SK-N-SH treated with all-trans-retinoic acid at 6 μM for 48 hours (cell line): ENCODE data around the gene A3GALT2.

Experiments
- ATAC-seq: fragments of 200-7000 bp; cut with Tn5 transposase; 3 replicates; pipeline ENCODE4 v1.9.1; 2020; ENCODE audit warnings: mild to moderate bottlenecking, moderate library complexity
- BACH2 ChIP-seq: fragments of 250-450 bp; sonication (Bioruptor Pico); IDR thresholded peaks from 2 replicates; pipeline ENCODE4 v1.9.0; 2021; ENCODE audit warnings: mild to moderate bottlenecking, borderline replicate concordance
- CREB5 ChIP-seq: fragments of 250-450 bp; sonication (Bioruptor Pico); IDR thresholded peaks from 2 replicates; pipeline ENCODE4 v1.5.1; 2020; ENCODE audit warnings: low read depth, mild to moderate bottlenecking, moderate library complexity
- CSDC2 ChIP-seq: fragments of 250-450 bp; sonication (Bioruptor Pico); IDR thresholded peaks from 2 replicates; pipeline ENCODE4 v1.5.0; 2020; ENCODE audit warnings: mild to moderate bottlenecking, moderate library complexity
- CSRNP3 ChIP-seq: fragments of 250-450 bp; sonication (Bioruptor Pico); IDR thresholded peaks from 2 replicates; pipeline ENCODE4 v1.5.1; 2021; ENCODE audit warnings: mild to moderate bottlenecking, moderate library complexity
- RARB ChIP-seq: fragments of 250-450 bp; sonication (Bioruptor Pico); IDR thresholded peaks from 2 replicates; pipeline ENCODE4 v1.8.0; 2021; ENCODE audit warnings: mild to moderate bottlenecking, moderate library complexity
- SNAI2 ChIP-seq: fragments of 250-450 bp; sonication (Bioruptor Pico); IDR thresholded peaks from 2 replicates; pipeline ENCODE4 v1.5.0; 2020; ENCODE audit warnings: mild to moderate bottlenecking, moderate library complexity
- TOX ChIP-seq: fragments of 250-450 bp; sonication (Bioruptor Pico); IDR thresholded peaks from 2 replicates; pipeline ENCODE4 v1.8.0; 2021; ENCODE audit warnings: mild to moderate bottlenecking, moderate library complexity, borderline replicate concordance
- ZC3H10 ChIP-seq: fragments of 250-450 bp; sonication (Bioruptor Pico); IDR thresholded peaks from 2 replicates; pipeline ENCODE4 v1.5.1; 2021; ENCODE audit warnings: mild to moderate bottlenecking, moderate library complexity
- ZFP3 ChIP-seq: fragments of 250-450 bp; sonication (Bioruptor Pico); IDR thresholded peaks from 2 replicates; pipeline ENCODE4 v1.5.0; 2020; ENCODE audit warnings: mild to moderate bottlenecking, moderate library complexity
- ZFP30 ChIP-seq: fragments of 450-650 bp; formaldehyde crosslinking; IDR thresholded peaks from 2 replicates; pipeline ENCODE4 v1.5.0; 2022; ENCODE audit warnings: mild to moderate bottlenecking, moderate library complexity
- ZNF565 ChIP-seq: fragments of 450-650 bp; formaldehyde crosslinking; conservative IDR thresholded peaks from 2 replicates; pipeline ENCODE4 v1.5.0; 2020; ENCODE audit warnings: low read depth, mild to moderate bottlenecking, moderate library complexity
- ZNF70 ChIP-seq: fragments of 450-650 bp; formaldehyde crosslinking; IDR thresholded peaks from 2 replicates; pipeline ENCODE4 v1.5.0; 2020; ENCODE audit warnings: mild to moderate bottlenecking, moderate library complexity
- ZNF8 ChIP-seq: fragments of 450-650 bp; formaldehyde crosslinking; IDR thresholded peaks from 2 replicates; pipeline ENCODE4 v1.5.0; 2020; ENCODE audit warnings: mild to moderate bottlenecking, moderate library complexity
- TF ChIP-seq, protein P1 (sequence below): fragments of 250-450 bp; sonication (Bioruptor Pico); IDR thresholded peaks from 2 replicates; pipeline ENCODE4 v1.5.0; 2020; ENCODE audit warnings: mild to moderate bottlenecking, moderate library complexity
- TF ChIP-seq, protein P2 (sequence below): fragments of 250-450 bp; sonication (Bioruptor Pico); IDR thresholded peaks from 2 replicates; pipeline ENCODE4 v1.8.0; 2021; ENCODE audit warnings: low read depth, mild to moderate bottlenecking, moderate library complexity, borderline replicate concordance

Gene A3GALT2

DNA sequence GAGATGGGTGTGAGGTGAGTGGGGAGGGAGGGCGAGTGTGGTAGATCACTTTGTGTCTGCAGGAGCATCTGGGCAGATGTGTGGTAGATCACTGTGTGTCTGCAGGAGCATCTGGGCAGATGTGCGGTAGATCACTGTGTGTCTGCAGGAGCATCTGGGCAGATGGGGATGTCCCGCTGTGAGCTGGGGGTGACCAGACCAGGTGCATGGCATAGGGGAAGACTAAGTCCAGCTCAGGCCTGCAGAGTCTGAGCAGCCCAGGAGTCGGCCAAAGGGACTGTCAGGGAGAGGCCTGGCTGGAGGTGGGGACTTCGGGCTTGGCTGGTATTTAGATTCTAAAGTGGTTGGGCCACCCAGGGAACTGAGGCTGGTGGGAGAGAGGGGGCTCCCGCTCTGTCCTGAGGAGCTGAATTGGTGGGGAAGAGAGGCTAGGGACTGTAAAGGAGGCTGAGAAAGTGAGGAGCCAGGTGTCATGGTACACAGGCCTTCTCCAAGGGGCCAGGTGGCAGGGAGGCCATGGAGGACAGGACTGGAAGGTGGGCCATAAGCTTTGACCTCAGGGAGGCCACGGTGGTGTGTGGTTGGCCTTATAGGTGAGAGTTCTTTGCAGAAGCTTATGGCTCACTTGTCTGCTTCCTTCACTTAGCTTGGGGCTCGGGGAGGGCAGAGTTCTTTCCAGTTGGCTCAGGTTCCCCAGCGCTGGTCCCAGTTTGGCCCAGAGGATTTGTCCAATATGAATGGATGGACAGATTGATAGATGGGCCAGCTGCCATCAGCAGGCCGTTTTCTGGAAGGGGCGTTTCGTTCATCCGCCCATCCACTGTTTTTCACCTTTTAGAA, 49.0 kb downstream of the A3GALT2 start:
- ATAC-seq: no peak
- TF ChIP-seq, protein P1, sequence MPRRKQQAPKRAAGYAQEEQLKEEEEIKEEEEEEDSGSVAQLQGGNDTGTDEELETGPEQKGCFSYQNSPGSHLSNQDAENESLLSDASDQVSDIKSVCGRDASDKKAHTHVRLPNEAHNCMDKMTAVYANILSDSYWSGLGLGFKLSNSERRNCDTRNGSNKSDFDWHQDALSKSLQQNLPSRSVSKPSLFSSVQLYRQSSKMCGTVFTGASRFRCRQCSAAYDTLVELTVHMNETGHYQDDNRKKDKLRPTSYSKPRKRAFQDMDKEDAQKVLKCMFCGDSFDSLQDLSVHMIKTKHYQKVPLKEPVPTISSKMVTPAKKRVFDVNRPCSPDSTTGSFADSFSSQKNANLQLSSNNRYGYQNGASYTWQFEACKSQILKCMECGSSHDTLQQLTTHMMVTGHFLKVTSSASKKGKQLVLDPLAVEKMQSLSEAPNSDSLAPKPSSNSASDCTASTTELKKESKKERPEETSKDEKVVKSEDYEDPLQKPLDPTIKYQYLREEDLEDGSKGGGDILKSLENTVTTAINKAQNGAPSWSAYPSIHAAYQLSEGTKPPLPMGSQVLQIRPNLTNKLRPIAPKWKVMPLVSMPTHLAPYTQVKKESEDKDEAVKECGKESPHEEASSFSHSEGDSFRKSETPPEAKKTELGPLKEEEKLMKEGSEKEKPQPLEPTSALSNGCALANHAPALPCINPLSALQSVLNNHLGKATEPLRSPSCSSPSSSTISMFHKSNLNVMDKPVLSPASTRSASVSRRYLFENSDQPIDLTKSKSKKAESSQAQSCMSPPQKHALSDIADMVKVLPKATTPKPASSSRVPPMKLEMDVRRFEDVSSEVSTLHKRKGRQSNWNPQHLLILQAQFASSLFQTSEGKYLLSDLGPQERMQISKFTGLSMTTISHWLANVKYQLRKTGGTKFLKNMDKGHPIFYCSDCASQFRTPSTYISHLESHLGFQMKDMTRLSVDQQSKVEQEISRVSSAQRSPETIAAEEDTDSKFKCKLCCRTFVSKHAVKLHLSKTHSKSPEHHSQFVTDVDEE (CRISPR knock-in tag): no peak
- TF ChIP-seq RARB (CRISPR knock-in tag) (no peak), ZNF565 (CRISPR knock-in tag) (no peak), ZC3H10 (CRISPR knock-in tag) (no peak), CSDC2 (CRISPR knock-in tag) (no peak), ZFP3 (CRISPR knock-in tag) (no peak), ZNF8 (CRISPR knock-in tag) (no peak), SNAI2 (CRISPR knock-in tag) (no peak)

DNA sequence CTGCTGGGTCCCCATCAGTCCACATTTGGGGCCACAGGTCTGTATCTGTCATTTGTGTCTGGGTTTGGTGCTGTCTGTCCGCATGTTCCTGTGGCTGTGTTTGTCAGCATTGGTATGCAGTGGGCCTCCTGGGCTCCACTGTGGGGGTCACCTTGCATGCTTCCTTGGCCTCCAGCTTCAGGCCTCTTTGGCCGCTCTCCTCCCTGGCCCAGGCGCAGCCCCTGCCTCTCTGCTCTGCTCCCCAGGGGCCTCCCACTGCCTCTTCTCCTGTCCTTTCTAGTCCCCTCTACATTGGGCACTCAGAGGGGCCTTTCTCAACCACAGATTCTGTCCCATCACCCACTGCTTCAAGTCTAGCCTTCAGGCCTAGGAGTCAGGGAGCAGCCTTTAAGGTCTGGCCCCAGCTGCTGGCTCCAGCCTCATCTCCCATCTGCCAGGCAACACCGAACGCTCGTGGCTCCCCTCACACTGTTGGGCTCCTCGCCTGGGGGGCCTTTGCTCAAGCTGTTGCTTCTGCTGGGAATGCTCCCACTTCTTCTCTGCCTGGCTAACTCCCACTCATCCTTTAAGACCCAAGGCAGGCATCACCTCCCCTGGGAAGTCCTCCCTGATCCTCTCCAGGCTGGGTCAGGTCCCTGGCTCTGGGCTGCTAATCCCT, 50.0 kb downstream of the A3GALT2 start:
- TF ChIP-seq ZFP30 (CRISPR knock-in tag) (no peak), RARB (CRISPR knock-in tag) (no peak), ZNF70 (no peak)
- TF ChIP-seq, protein P2, sequence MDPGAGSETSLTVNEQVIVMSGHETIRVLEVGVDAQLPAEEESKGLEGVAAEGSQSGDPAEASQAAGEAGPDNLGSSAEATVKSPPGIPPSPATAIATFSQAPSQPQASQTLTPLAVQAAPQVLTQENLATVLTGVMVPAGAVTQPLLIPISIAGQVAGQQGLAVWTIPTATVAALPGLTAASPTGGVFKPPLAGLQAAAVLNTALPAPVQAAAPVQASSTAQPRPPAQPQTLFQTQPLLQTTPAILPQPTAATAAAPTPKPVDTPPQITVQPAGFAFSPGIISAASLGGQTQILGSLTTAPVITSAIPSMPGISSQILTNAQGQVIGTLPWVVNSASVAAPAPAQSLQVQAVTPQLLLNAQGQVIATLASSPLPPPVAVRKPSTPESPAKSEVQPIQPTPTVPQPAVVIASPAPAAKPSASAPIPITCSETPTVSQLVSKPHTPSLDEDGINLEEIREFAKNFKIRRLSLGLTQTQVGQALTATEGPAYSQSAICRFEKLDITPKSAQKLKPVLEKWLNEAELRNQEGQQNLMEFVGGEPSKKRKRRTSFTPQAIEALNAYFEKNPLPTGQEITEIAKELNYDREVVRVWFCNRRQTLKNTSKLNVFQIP (CRISPR knock-in tag): no peak
- TF ChIP-seq, protein P1 (CRISPR knock-in tag): no peak
- no peak for ATAC-seq

DNA sequence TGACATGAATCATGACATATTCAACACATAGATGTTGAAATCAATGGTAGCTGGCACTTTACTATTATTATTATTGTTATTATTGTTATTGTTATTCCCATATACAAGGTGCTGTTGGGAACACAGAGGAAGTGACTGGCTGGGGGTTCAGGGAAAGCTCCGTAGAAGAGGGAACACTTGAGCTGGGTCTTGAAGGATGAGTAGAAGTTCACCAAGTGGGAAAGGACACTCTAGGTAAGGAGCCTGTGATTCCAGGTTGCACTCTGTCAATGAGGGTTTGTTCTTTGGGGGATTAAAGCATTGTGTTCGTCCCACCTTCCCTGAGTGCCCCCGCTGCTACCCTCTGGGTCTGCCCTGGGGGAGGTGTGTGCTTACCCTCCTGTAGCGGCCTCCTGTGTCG, 50.5 kb downstream of the A3GALT2 start:
- TF ChIP-seq, protein P1 (CRISPR knock-in tag): no peak
- TF ChIP-seq ZFP3 (CRISPR knock-in tag): peak; percentile 88
- ATAC-seq: no peak

GRCh38 chr1:33269621-33270020, 51.3 kb downstream of the A3GALT2 start:
- no peak for TF ChIP-seq ZFP30 (CRISPR knock-in tag)
- ATAC-seq: no peak

DNA sequence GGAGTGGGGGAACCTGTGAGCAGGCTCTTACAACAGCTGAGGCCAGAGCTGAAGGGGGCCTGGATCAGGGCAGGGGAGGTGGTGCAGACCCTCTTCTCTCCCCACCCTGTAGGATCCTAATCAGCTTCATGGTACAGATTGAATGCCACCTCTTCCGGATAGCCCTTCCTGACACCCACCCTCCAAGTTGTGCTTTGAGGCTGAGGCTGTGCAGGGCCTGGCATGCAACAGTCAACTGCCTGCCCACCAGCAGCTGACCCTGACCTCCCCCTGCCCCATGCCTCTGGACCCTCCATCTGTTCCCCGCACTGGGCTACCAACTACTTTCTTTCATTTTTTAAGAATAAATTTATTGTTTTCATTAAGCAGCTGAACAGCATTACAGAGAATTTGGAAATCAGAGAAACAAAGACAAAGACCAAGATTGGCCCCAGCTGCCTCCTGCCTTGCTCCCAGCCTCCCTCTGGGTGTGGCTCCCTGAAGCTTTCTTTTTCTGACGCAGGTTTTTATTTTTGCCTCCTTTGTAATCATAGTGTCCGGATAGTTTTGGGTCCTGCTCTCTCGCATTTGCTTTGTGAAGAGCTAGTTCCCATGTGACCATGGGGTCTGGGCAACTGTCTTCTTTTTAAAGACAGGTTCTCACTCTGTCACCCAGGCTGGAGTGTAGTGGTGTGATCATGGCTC, 51.8 kb downstream of the A3GALT2 start:
- ATAC-seq: no peak
- TF ChIP-seq CSRNP3: no peak
- TF ChIP-seq ZFP3 (CRISPR knock-in tag): no peak
- TF ChIP-seq, protein P2 (CRISPR knock-in tag): no peak
- TF ChIP-seq SNAI2 (CRISPR knock-in tag): no peak
- TF ChIP-seq TOX (CRISPR knock-in tag): no peak
- no peak for TF ChIP-seq ZC3H10 (CRISPR knock-in tag)
- no peak for TF ChIP-seq CSDC2 (CRISPR knock-in tag)
- no peak for TF ChIP-seq CREB5 (CRISPR knock-in tag)
- TF ChIP-seq BACH2 (CRISPR knock-in tag): no peak
